ENCODE data around the gene ADGRV1.
A peak's percentile ranks its signal among the peaks of the same experiment; 100 is the strongest.

The ADGRV1 gene

DNA sequence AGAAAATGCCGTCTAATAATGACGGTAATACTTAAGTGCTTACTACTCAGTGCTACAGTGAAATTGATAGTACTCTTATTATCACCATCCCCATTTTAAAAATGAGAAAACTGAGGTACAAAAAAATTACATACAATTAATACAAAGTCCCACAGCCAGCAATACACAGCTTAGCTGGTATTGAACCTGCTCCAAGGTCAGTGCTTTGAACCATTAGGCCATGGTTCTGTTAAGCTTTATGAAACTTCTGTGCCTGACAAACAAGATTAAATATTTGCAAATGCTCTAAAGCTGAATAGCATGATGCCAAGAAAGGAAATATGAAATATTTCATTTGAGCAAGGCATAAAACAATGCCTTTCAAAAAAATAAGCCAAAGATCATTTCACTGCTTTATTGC lies 467.4 kb downstream of the ADGRV1 start:
- H3K27ac ChIP-seq = no peak overlapping the region
- TF ChIP-seq, protein P1, sequence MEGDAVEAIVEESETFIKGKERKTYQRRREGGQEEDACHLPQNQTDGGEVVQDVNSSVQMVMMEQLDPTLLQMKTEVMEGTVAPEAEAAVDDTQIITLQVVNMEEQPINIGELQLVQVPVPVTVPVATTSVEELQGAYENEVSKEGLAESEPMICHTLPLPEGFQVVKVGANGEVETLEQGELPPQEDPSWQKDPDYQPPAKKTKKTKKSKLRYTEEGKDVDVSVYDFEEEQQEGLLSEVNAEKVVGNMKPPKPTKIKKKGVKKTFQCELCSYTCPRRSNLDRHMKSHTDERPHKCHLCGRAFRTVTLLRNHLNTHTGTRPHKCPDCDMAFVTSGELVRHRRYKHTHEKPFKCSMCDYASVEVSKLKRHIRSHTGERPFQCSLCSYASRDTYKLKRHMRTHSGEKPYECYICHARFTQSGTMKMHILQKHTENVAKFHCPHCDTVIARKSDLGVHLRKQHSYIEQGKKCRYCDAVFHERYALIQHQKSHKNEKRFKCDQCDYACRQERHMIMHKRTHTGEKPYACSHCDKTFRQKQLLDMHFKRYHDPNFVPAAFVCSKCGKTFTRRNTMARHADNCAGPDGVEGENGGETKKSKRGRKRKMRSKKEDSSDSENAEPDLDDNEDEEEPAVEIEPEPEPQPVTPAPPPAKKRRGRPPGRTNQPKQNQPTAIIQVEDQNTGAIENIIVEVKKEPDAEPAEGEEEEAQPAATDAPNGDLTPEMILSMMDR (IDR thresholded peaks at IDR 0.05) = no peak
- no peak for TF ChIP-seq ZFX (IDR thresholded peaks at IDR 0.05; ENCODE audit: borderline replicate concordance)

DNA sequence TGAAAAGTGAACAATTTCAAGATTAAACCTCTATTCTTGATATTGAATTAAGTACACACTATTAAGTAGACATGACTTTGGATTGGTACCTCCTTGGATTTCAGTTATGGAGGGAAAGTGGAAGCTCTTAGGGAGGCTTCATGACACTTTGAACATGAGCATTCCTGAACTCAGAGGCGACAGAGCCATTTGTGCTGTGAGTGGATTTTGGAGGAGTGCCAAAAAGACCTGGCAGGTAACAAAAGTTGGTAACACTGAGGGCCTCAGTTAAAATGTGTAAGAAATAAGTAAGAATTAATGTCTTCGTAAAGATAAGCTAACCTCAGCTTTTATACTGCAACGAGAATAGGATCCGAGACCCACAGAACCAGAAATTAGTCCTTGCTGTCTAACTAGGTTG lies 467.9 kb downstream of the ADGRV1 start:
- TF ChIP-seq ZFX (IDR thresholded peaks at IDR 0.05; ENCODE audit: borderline replicate concordance) = no peak
- TF ChIP-seq, protein P1 (IDR thresholded peaks at IDR 0.05) = no peak
- H3K27ac ChIP-seq = peak overlapping the region; percentile 82

DNA sequence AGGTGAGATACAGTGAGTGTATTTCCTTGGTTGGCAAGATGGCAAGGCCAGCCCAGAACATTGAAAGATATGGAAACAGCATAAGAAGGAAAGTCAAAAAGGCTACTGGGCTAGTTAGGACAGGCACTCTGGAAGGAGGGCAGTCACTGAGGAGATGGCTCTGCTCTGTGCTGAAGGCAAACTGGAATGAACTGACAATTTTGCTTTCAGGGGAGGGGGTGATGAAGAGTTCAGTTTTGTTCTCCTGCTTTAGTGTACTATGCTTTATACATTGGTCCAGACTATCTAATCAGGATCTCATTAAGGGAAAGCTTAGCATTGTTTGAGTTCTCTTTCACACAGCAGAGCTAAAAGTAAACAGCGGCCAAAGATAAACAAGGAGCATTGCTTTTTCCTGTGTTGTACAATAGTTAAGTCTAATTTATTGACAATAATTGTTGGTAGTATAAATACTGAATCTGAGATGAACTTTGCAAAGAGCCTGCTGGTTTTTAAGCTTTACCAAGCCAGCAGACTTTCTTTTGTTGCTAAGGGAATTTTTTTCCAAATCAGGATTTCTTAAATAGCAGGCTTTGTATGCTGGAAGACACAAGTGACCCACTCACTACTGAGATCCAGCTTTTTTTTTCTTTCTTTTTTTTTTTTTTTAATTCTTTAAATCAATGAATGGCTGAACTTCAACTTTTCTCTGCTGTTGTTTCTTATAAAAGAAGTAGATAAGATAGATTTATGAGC lies 469.0 kb downstream of the ADGRV1 start:
- no peak for TF ChIP-seq ZFX (IDR thresholded peaks at IDR 0.05; ENCODE audit: borderline replicate concordance)
- TF ChIP-seq, protein P1 (IDR thresholded peaks at IDR 0.05) = no peak
- H3K27ac ChIP-seq = peak overlapping the region; percentile 82

DNA sequence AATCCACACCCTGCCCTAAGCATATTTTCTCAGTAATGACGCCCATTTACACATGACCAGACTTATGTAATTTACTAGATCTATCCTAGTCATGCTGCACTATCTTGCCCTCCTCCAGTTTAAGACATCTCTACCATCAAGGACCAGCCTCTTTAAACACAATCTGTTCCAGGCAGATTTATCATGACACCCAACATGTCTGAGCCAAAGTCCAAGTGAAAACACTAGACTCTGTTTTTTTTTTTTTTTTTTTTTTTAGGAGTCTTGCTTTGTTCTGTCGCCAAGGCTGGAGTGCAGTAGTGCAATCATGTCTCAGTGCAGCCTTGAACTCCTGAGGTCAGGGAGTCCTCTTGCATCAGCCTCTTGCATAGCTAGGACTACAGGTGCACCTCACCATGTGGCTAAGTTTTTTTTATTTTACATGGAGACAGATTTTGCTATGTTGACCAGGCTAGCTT lies 469.9 kb downstream of the ADGRV1 start:
- no peak for TF ChIP-seq ZFX (IDR thresholded peaks at IDR 0.05; ENCODE audit: borderline replicate concordance)
- TF ChIP-seq, protein P1 (IDR thresholded peaks at IDR 0.05) = no peak
- peak overlapping the region; percentile 82 for H3K27ac ChIP-seq

DNA sequence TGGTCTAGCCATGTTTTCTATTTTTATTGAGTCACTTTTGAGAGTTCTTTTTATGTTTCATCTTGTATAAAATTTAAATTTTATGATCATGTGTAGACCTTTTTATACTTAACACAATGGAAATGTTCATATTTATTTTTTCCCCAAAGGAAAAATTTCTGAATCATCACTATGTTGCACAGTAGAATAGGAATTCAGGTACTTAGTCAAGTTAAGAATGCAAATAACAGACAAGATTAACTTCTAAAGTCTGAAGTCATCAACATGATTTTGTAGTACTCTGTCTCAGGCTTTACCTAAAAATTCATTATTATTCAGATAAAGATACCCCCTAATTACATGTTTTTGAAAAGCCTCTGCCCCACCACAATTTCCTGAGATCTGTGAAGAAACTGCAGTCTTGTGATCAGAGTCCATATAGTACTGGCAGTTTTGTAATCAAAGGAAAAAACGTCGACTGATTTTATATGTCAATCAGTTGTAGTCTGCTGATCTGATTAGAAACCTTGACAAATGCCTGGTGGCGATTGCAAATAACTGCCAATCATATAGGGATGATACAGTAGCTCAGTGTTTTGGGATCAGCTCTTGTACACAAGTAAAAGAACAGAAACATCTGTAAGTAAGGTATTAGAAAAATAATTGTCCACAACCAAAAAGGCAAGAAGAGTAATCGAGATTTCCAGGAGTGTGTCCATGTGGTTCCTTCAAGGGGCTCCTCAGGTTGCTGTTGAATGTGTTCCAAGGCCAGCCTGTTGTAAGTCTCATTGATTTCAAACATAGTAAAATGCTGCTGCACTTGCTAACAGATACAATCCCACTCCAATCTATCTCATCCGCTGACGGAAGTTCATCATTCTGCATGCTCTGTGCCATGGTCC lies 472.2 kb downstream of the ADGRV1 start:
- TF ChIP-seq, protein P1 (IDR thresholded peaks at IDR 0.05) = no peak
- TF ChIP-seq ZFX (IDR thresholded peaks at IDR 0.05; ENCODE audit: borderline replicate concordance) = no peak
- H3K27ac ChIP-seq = no peak overlapping the region

DNA sequence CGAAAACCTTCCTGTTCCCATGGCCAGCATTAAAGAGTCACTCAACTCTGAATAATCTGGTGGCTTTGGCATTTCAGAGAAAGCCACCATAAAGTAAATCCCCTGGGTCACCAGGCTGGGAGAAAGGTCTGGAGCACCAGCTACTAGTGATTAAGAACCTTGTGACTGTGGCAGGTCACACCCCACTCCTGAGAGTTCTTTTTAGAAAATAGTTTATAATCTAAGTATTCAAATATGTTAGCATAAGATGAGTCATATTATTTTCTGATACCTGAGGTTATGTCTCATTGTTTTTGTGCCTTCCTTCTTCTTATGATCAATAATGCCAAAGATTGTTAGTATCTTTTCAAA lies 472.8 kb downstream of the ADGRV1 start:
- no peak overlapping the region for H3K27ac ChIP-seq
- TF ChIP-seq, protein P1 (IDR thresholded peaks at IDR 0.05) = no peak
- no peak for TF ChIP-seq ZFX (IDR thresholded peaks at IDR 0.05; ENCODE audit: borderline replicate concordance)

DNA sequence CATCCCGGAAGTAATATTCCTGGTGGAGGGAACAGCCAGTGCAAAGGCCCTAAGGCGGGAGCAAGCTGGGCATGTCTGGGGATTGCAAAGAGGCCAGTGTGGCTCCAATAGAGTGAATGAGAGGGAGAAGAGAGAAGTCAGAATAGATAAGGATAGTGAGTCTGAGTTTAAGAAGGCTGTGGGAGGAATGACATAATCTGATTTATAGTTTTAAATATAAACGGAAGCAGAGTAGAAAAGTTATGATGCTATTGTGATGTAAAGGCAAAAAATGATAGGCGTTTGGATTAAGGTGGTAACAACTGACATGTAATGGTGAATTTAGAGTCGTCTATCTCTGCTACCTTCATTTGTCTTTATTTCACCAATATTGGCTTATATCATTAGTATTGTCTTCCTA lies 473.5 kb downstream of the ADGRV1 start:
- H3K27ac ChIP-seq = no peak overlapping the region
- TF ChIP-seq, protein P1 (IDR thresholded peaks at IDR 0.05) = no peak
- TF ChIP-seq ZFX (IDR thresholded peaks at IDR 0.05; ENCODE audit: borderline replicate concordance) = no peak

Measured in 22Rv1 (cell line).